Measurements from ENCODE around the gene OTUD5.
A peak's percentile ranks its signal among the peaks of the same experiment; 100 is the strongest.
"Not testable (repeated sequence)": the region's sequence is repeated elsewhere in the genome, so short reads cannot be mapped to it uniquely, and the experiment has no call there.

The OTUD5 gene

GRCh38 chrX:48910926-48911411 is 46.4 kb downstream of the OTUD5 start:
- no peak for DNase-seq

GRCh38 chrX:48909703-48910294 is 47.6 kb downstream of the OTUD5 start:
- DNase-seq: no peak

- no peak for DNase-seq
These were observed 48.8 kb downstream of the OTUD5 start for GRCh38 chrX:48908600-48908999.

GRCh38 chrX:48905090-48905790 is 52.2 kb downstream of the OTUD5 start:
- no peak for DNase-seq

GRCh38 chrX:48904626-48905025 is 52.8 kb downstream of the OTUD5 start:
- no peak for DNase-seq

GRCh38 chrX:48904180-48904579 is 53.2 kb downstream of the OTUD5 start:
- no peak for DNase-seq

GRCh38 chrX:48903290-48903689 is 54.1 kb downstream of the OTUD5 start:
- DNase-seq: no peak

- no peak for DNase-seq
These were observed 54.6 kb downstream of the OTUD5 start for GRCh38 chrX:48902776-48903175.

GRCh38 chrX:48902135-48902534 is 55.3 kb downstream of the OTUD5 start:
- no peak for DNase-seq

GRCh38 chrX:48901069-48901468 is 56.3 kb downstream of the OTUD5 start:
- no peak for DNase-seq

- no peak for DNase-seq
These were observed 58.4 kb downstream of the OTUD5 start for GRCh38 chrX:48899078-48899410.

GRCh38 chrX:48897625-48898306 is 59.6 kb downstream of the OTUD5 start, which contains the start of the genes PQBP1 and TIMM17B:
PQBP1 (plus strand) TSS chrX:48897930; CDS start chrX:48898510, 580 bp downstream.
TIMM17B (minus strand) TSS chrX:48897768; CDS start chrX:48897749, 19 bp downstream.
- DNase-seq: peak; percentile 80

GRCh38 chrX:48897157-48897624 is 60.2 kb downstream of the OTUD5 start:
- DNase-seq: peak; percentile 66

- DNase-seq: no peak
These were observed 60.8 kb downstream of the OTUD5 start for GRCh38 chrX:48896611-48897011.

GRCh38 chrX:48894891-48895290 is 62.5 kb downstream of the OTUD5 start:
- no peak for DNase-seq

- DNase-seq: no peak
These were observed 63.7 kb downstream of the OTUD5 start for GRCh38 chrX:48893556-48894348.

GRCh38 chrX:48892896-48893295 is 64.5 kb downstream of the OTUD5 start:
- no peak for DNase-seq

- peak; percentile 73 for DNase-seq
These were observed 65.8 kb downstream of the OTUD5 start for GRCh38 chrX:48891402-48892288.

- DNase-seq: no peak
These were observed 66.4 kb downstream of the OTUD5 start for GRCh38 chrX:48890934-48891401.

- DNase-seq: no peak
These were observed 67.0 kb downstream of the OTUD5 start for GRCh38 chrX:48890296-48890925.

- not testable (repeated sequence) for DNase-seq
These were observed 70.8 kb downstream of the OTUD5 start for GRCh38 chrX:48886586-48886985.

All from activated CD4-positive, CD25-positive, alpha-beta regulatory T cell treated with anti-CD3 and anti-CD28 coated beads, Interleukin-2, amount 50 U/mL, for 72 hours (primary cell).